Measurements from ENCODE around the gene TP63.

GRCh38 chr3:189863031-189863430 is 231.8 kb downstream of the TP63 start:
- TF ChIP-seq CTCF (IDR thresholded peaks at IDR 0.05) = no peak
- no peak for TF ChIP-seq POLR2A (IDR thresholded peaks at IDR 0.05)

Measured in uterus (tissue), 2 donors.